Naive thymus-derived CD4-positive, alpha-beta T cell (primary cell): ENCODE results near the gene SPG7. TPM values are rescaled to one million over a fixed set of nuclear protein-coding genes. Genes with fewer than 3 reads are reported as not detected.

Source experiments
- ATAC-seq: fragments of 150-1000 bp; cut with Tn5 transposase; 2 replicates; pipeline ENCODE4 v1.10.0; 2021; ENCODE audit warnings: mild to moderate bottlenecking, moderate library complexity
- CTCF ChIA-PET: fragments of 350-600 bp; sonication (Branson Sonifier 250); formaldehyde crosslinking; loops from one replicate; lab custom pipeline; 2021; ENCODE audit warnings: antibody characterized with exemption; lab: Charles Lee
- POLR2A ChIA-PET: fragments of 350-600 bp; sonication (Branson Sonifier 250); formaldehyde crosslinking; loops from one replicate; lab custom pipeline; 2021; ENCODE audit warnings: antibody characterized with exemption, inconsistent platforms; lab: Charles Lee
- DNase-seq, 9 donors: peaks; one replicate each; pipeline versions ENCODE4 v3.0.0 to v3.0.0-alpha.2; 2020 to 2022; ENCODE audit warnings: mixed read lengths in 1 of 9
- H3K27ac ChIP-seq: one replicate; pipeline ENCODE4 v1.7.0; 2013; ENCODE audit warnings: mild to moderate bottlenecking, low read depth, low read length, moderate library complexity
- H3K27me3 ChIP-seq, 2 donors: one replicate each; pipeline ENCODE4 v1.7.0; 2013; ENCODE audit warnings: low read length in 2 of 2, mild to moderate bottlenecking in 2 of 2, moderate library complexity in 2 of 2; ENCODE audit not compliant: control insufficient read depth in 2 of 2, insufficient read depth in 2 of 2
- H3K36me3 ChIP-seq, 3 experiments: 1 replicate in 2 of 3; 2 replicates in 1 of 3; pipeline ENCODE4 v1.7.0; 2013; ENCODE audit warnings: low read length in 3 of 3, mild to moderate bottlenecking in 3 of 3, moderate library complexity in 1 of 3; ENCODE audit not compliant: insufficient read depth in 3 of 3, control insufficient read depth in 2 of 3
- H3K4me1 ChIP-seq, 2 donors: one replicate each; pipeline ENCODE4 v1.7.0; 2013; ENCODE audit warnings: low read length in 2 of 2, mild to moderate bottlenecking in 2 of 2, moderate library complexity in 1 of 2; ENCODE audit not compliant: control insufficient read depth in 2 of 2, insufficient read depth in 2 of 2
- H3K4me3 ChIP-seq: 2 replicates; pipeline ENCODE4 v1.7.0; 2013; ENCODE audit warnings: mild to moderate bottlenecking, low read length
- H3K9me3 ChIP-seq, 3 experiments: 1 replicate in 2 of 3; 2 replicates in 1 of 3; pipeline ENCODE4 v1.7.0; 2013; ENCODE audit warnings: low read length in 3 of 3; ENCODE audit not compliant: control insufficient read depth in 2 of 3
- H3K27ac Mint-ChIP-seq, 9 donors: one replicate each; pipeline ENCODE4 v1.8.0; 2020 to 2022; ENCODE audit warnings: mixed read lengths in 9 of 9, mild to moderate bottlenecking in 8 of 9, moderate library complexity in 5 of 9, inconsistent platforms in 2 of 9
- H3K27me3 Mint-ChIP-seq, 5 donors: one replicate each; pipeline ENCODE4 v1.8.0; 2021 to 2022; ENCODE audit warnings: mixed read lengths in 5 of 5, mild to moderate bottlenecking in 1 of 5
- H3K36me3 Mint-ChIP-seq, 5 donors: one replicate each; pipeline ENCODE4 v1.8.0; 2020 to 2022; ENCODE audit warnings: mixed read lengths in 5 of 5, mild to moderate bottlenecking in 3 of 5, inconsistent platforms in 1 of 5
- H3K4me1 Mint-ChIP-seq, 7 donors: one replicate each; pipeline ENCODE4 v1.8.0; 2020 to 2022; ENCODE audit warnings: mixed read lengths in 7 of 7, mild to moderate bottlenecking in 3 of 7, inconsistent platforms in 1 of 7
- H3K4me3 Mint-ChIP-seq, 10 donors: one replicate each; pipeline ENCODE4 v1.8.0; 2020 to 2022; ENCODE audit warnings: mild to moderate bottlenecking in 10 of 10, mixed read lengths in 10 of 10, moderate library complexity in 6 of 10, inconsistent platforms in 2 of 10
- H3K9me3 Mint-ChIP-seq, 11 donors: one replicate each; pipeline ENCODE4 v1.8.0; 2020 to 2022; ENCODE audit warnings: mixed read lengths in 11 of 11, mild to moderate bottlenecking in 4 of 11, inconsistent platforms in 1 of 11, moderate library complexity in 1 of 11
- intact Hi-C, 2 donors: fragments of 100-400 bp; cut with micrococcal nuclease; formaldehyde crosslinking; loops; one replicate each; pipeline ENCODE4 v1.15.1; 2023
- polyA plus RNA-seq, 2 donors: library from polyadenylated mRNA; unstranded; fragments of 300-500 nt; fragmentation: Illumina TruSeq; gene quantifications; one replicate each; pipeline ENCODE4 v1.2.3, GENCODE V29; 2021
- total RNA-seq, 6 experiments: library from RNA in 5 of 6; stranded (reverse) in 5 of 6; gene quantifications; 1 replicate in 5 of 6; 2 replicates in 1 of 6; pipeline ENCODE4 v1.2.3 and lab custom pipeline; 2021 to 2026

Gene SPG7
- total and polyA plus RNA-seq, 7 experiments from 2014 or later, result 48.6 to 181 (median 151) TPM

- peaks cover 33 to 49% of the 10 kb centered on the region in 2 donors for H3K4me1 ChIP-seq
- H3K4me3 ChIP-seq, result peak overlapping the region; percentile 97
- ChIA-PET POLR2A (interaction anchor here (1.5 to 2.2 kb wide), 5 partner anchors 10 to 246 kb away, joined by 3 to 9 read pairs (median 6); no protein-coding TSS in a partner anchor), CTCF (no interaction called here)
- DNase-seq (no peak), ATAC-seq (no peak)
- H3K9me3 Mint-ChIP-seq, result peaks cover 0 to 3% (median 0%) of the 10 kb centered on the region in 11 donors
- intact Hi-C loops, result loop anchor here (2.0 to 5.0 kb wide), 8 partner anchors 27 to 1610 kb away; partner anchors contain the start of genes BANP (in 1 of the 2) and CDH15 (in 1 of the 2)
- peaks cover 11 to 37% (median 15%) of the 10 kb centered on the region in 5 donors for H3K36me3 Mint-ChIP-seq
- no peaks in the 10 kb centered on the region for H3K27me3 ChIP-seq
- H3K27me3 Mint-ChIP-seq, result no peaks in the 10 kb centered on the region
- peaks cover 42 to 65% (median 62%) of the 10 kb centered on the region in 7 donors for H3K4me1 Mint-ChIP-seq
- H3K27ac ChIP-seq, result peak overlapping the region; percentile 87
- H3K36me3 ChIP-seq, result peaks cover 16 to 44% (median 26%) of the 10 kb centered on the region in 3 experiments
- peak overlapping the region; percentile 85 to 99 (median 96) for H3K4me3 Mint-ChIP-seq
- H3K27ac Mint-ChIP-seq, result peak overlapping the region; percentile 78 to 98 (median 88)
- H3K9me3 ChIP-seq, result no peaks in the 10 kb centered on the region
These were observed 53.8 kb downstream of the SPG7 start for GRCh38 chr16:89561884-89562599.

GRCh38 chr16:89562939-89563338, 54.7 kb downstream of the SPG7 start:
- Histone ChIP-seq H3K27me3 (no peaks in the 10 kb centered on the region), H3K4me3 (no peak overlapping the region), H3K36me3 (peaks cover 16 to 41% (median 26%) of the 10 kb centered on the region in 3 experiments), H3K27ac (peak overlapping the region; percentile 87), H3K9me3 (no peaks in the 10 kb centered on the region), H3K4me1 (peaks cover 33 to 49% of the 10 kb centered on the region in 2 donors)
- Mint-ChIP-seq H3K4me3 (peak overlapping the region; percentile 37 to 99 (median 96)), H3K27ac (peak overlapping the region in 7 of 9 donors; percentile 67 to 98 (median 84)), H3K36me3 (peaks cover 11 to 36% (median 15%) of the 10 kb centered on the region in 5 donors), H3K4me1 (peaks cover 38 to 56% (median 54%) of the 10 kb centered on the region in 7 donors), H3K27me3 (no peaks in the 10 kb centered on the region), H3K9me3 (peaks cover 0 to 3% (median 0%) of the 10 kb centered on the region in 11 donors)
- ATAC-seq (no peak), DNase-seq (no peak)
- intact Hi-C loops, result loop anchor here (5.0 kb wide), 5 partner anchors 79 to 1611 kb away; partner anchors contain the start of genes BANP (in 1 of the 2) and CDH15 (in 1 of the 2)
- ChIA-PET CTCF (interaction anchor here (0.6 kb wide), 1 partner anchor 747 kb away, joined by 4 read pairs; no protein-coding TSS in a partner anchor), POLR2A (interaction anchor here (0.6 to 2.2 kb wide), 6 partner anchors 14 to 273 kb away, joined by 3 to 9 read pairs (median 3); no protein-coding TSS in a partner anchor)

GRCh38 chr16:89563639-89564392, 55.6 kb downstream of the SPG7 start:
- H3K36me3 ChIP-seq, result peaks cover 16 to 41% (median 26%) of the 10 kb centered on the region in 3 experiments
- peak in 1 of 9 donors; percentile 13 for DNase-seq
- H3K27ac Mint-ChIP-seq, result peak overlapping the region in 3 of 9 donors; percentile 39 to 81 (median 77)
- intact Hi-C loops, result loop anchor here (5.0 kb wide), 5 partner anchors 78 to 1612 kb away; partner anchors contain the start of genes BANP (in 1 of the 2) and CDH15 (in 1 of the 2)
- peaks cover 38 to 56% (median 54%) of the 10 kb centered on the region in 7 donors for H3K4me1 Mint-ChIP-seq
- H3K27ac ChIP-seq, result peak overlapping the region; percentile 28
- no peaks in the 10 kb centered on the region for H3K9me3 ChIP-seq
- H3K4me3 Mint-ChIP-seq, result peak overlapping the region in 9 of 10 donors; percentile 14 to 95 (median 34)
- no peak for ATAC-seq
- ChIA-PET CTCF (no interaction called here), POLR2A (interaction anchor here (0.6 to 1.3 kb wide), 6 partner anchors 14 to 274 kb away, joined by 3 to 4 read pairs (median 3); no protein-coding TSS in a partner anchor)
- no peak overlapping the region for H3K4me3 ChIP-seq
- H3K36me3 Mint-ChIP-seq, result peaks cover 11 to 36% (median 15%) of the 10 kb centered on the region in 5 donors
- H3K27me3 ChIP-seq, result no peaks in the 10 kb centered on the region
- H3K27me3 Mint-ChIP-seq, result no peaks in the 10 kb centered on the region
- H3K4me1 ChIP-seq, result peaks cover 33 to 49% of the 10 kb centered on the region in 2 donors
- H3K9me3 Mint-ChIP-seq, result peaks cover 0 to 3% (median 0%) of the 10 kb centered on the region in 11 donors

- peaks cover 33 to 45% of the 10 kb centered on the region in 2 donors for H3K4me1 ChIP-seq
These were observed 56.5 kb downstream of the SPG7 start for GRCh38 chr16:89564476-89565255.

GRCh38 chr16:89565256-89565505, 57.0 kb downstream of the SPG7 start:
- Histone ChIP-seq H3K4me3 (no peak overlapping the region), H3K27ac (peak overlapping the region; percentile 15), H3K9me3 (no peaks in the 10 kb centered on the region), H3K4me1 (peaks cover 33 to 43% of the 10 kb centered on the region in 2 donors), H3K27me3 (no peaks in the 10 kb centered on the region), H3K36me3 (peaks cover 16 to 41% (median 26%) of the 10 kb centered on the region in 3 experiments)
- ChIA-PET POLR2A (no interaction called here), CTCF (no interaction called here)
- DNase-seq, result peak in 1 of 9 donors; percentile 31
- ATAC-seq, result no peak
- intact Hi-C loops, result no loop called here
- peaks cover 11 to 36% (median 15%) of the 10 kb centered on the region in 5 donors for H3K36me3 Mint-ChIP-seq
- peak overlapping the region in 5 of 9 donors; percentile 11 to 81 (median 43) for H3K27ac Mint-ChIP-seq
- peak overlapping the region in 7 of 10 donors; percentile 28 to 79 (median 65) for H3K4me3 Mint-ChIP-seq
- peaks cover 32 to 49% (median 46%) of the 10 kb centered on the region in 7 donors for H3K4me1 Mint-ChIP-seq
- peaks cover 0 to 3% (median 0%) of the 10 kb centered on the region in 11 donors for H3K9me3 Mint-ChIP-seq
- no peaks in the 10 kb centered on the region for H3K27me3 Mint-ChIP-seq

More at GRCh38 chr16:89564476-89565255, 56.5 kb downstream of the SPG7 start:
- H3K9me3 ChIP-seq, result no peaks in the 10 kb centered on the region
- peak overlapping the region; percentile 28 for H3K27ac ChIP-seq
- ChIA-PET POLR2A (interaction anchor here (0.6 to 1.3 kb wide), 4 partner anchors 15 to 116 kb away, joined by 3 to 4 read pairs (median 3); no protein-coding TSS in a partner anchor), CTCF (no interaction called here)
- Mint-ChIP-seq H3K27ac (peak overlapping the region in 6 of 9 donors; percentile 11 to 81 (median 60)), H3K4me3 (peak overlapping the region in 9 of 10 donors; percentile 26 to 95 (median 56)), H3K9me3 (peaks cover 0 to 3% (median 0%) of the 10 kb centered on the region in 11 donors), H3K4me1 (peaks cover 36 to 53% (median 50%) of the 10 kb centered on the region in 7 donors), H3K36me3 (peaks cover 11 to 36% (median 15%) of the 10 kb centered on the region in 5 donors), H3K27me3 (no peaks in the 10 kb centered on the region)
- intact Hi-C loops, result loop anchor here (5.0 kb wide), 5 partner anchors 78 to 1612 kb away; partner anchors contain the start of genes BANP (in 1 of the 2) and CDH15 (in 1 of the 2)
- no peak overlapping the region for H3K4me3 ChIP-seq
- H3K27me3 ChIP-seq, result no peaks in the 10 kb centered on the region
- H3K36me3 ChIP-seq, result peaks cover 16 to 41% (median 26%) of the 10 kb centered on the region in 3 experiments
- DNase-seq (peak in 1 of 9 donors; percentile 14), ATAC-seq (no peak)
